Measurements from ENCODE around the gene ZNF655. TPM values are rescaled to one million over a fixed set of nuclear protein-coding genes. Genes with fewer than 3 reads are reported as not detected.
A peak's percentile ranks its signal among the peaks of the same experiment; 100 is the strongest.

Gene ZNF655
- total and polyA plus RNA-seq, 2 of the 4 experiments (the other 2 are of a cell fraction) = 49.6 to 54.7 TPM

GRCh38 chr7:99619571-99620130, 61.2 kb downstream of the ZNF655 start:
- POLR2A ChIA-PET (ENCODE audit: unreplicated experiment) = interaction anchor here (0.6 kb wide), 1 partner anchor 144 kb away, joined by 4 read pairs; no protein-coding TSS in a partner anchor

More at GRCh38 chr7:99619571-99620130, 61.2 kb downstream of the ZNF655 start:
- 92% methylated on average over 10 of the region's 18 CpGs; no CpG with 5 or more reads in 1 of the 2 experiments for WGBS, 2 experiments (ENCODE audit: extremely low coverage in 2 of 2, insufficient read length in 1 of 2)
- no peaks in the 10 kb centered on the region for H3K27me3 ChIP-seq (ENCODE audit: control insufficient read depth, insufficient read depth, low read length)
- H3K56ac ChIP-seq (ENCODE audit: extremely low read depth, insufficient read depth, low read length) = peak overlapping the region; percentile 10; the same call in 1 of the 2 replicates
- H3K4me1 ChIP-seq (ENCODE audit: control insufficient read depth, insufficient read depth, low read length) = no peaks in the 10 kb centered on the region
- H3K9ac ChIP-seq (ENCODE audit: low read depth, low read length) = no peak overlapping the region
- H3K4me3 ChIP-seq (ENCODE audit: insufficient read depth, low read depth, low read length) = no peak overlapping the region
- no peak overlapping the region for H2AK5ac ChIP-seq (ENCODE audit: low read depth, low read length)
- intact Hi-C loops (cut with micrococcal nuclease) (loop anchor here (5.0 kb wide), 2 partner anchors 57 to 373 kb away; no protein-coding TSS in a partner anchor), dilution Hi-C loops (cut with HindIII; ENCODE audit: low sequenced_read_pairs, unreplicated experiment) (no loop called here), in situ Hi-C loops (cut with MboI; ENCODE audit: low sequenced_read_pairs) (loop anchor here (5.0 kb wide), 1 partner anchor 57 kb away; no protein-coding TSS in a partner anchor)
- no peak overlapping the region for H2BK120ac ChIP-seq (ENCODE audit: low read depth, low read length)
- H4K5ac ChIP-seq (ENCODE audit: low read depth, low read length) = no peak overlapping the region
- H4K91ac ChIP-seq (ENCODE audit: insufficient read depth, low read depth, low read length) = no peak overlapping the region
- no TSS peak for BruUV-seq (replicated peaks)
- H3K79me1 ChIP-seq (ENCODE audit: low read depth in 1 of 2, low read length in 2 of 2) = peaks cover 21 to 44% of the 10 kb centered on the region in 2 experiments; a peak in 3 of 4 replicates
- no peak overlapping the region for H3K18ac ChIP-seq (ENCODE audit: low read depth, low read length)
- H2AK9ac ChIP-seq (replicated peaks; ENCODE audit: low read depth, low read length, poor library complexity) = no peak overlapping the region
- no peak overlapping the region for H2BK5ac ChIP-seq (ENCODE audit: low read depth, low read length, poor library complexity, severe bottlenecking)
- H2AFZ ChIP-seq (replicated peaks; ENCODE audit: low read length, poor library complexity) = no peak overlapping the region
- DNase-seq = no peak
- TF ChIP-seq MAZ (IDR thresholded peaks at IDR 0.05; ENCODE audit: borderline replicate concordance, low read depth, low read length) (no peak), RCOR1 (IDR thresholded peaks at IDR 0.05; ENCODE audit: insufficient replicate concordance, low read length) (no peak), RFX5 (IDR thresholded peaks at IDR 0.05; ENCODE audit: low read depth, low read length) (no peak), MAFK (IDR thresholded peaks at IDR 0.05; ENCODE audit: low read depth, low read length) (no peak), CEBPB (IDR thresholded peaks at IDR 0.05; ENCODE audit: low read depth, low read length) (no peak), BHLHE40 (IDR thresholded peaks at IDR 0.05; ENCODE audit: low read depth, low read length) (no peak), POLR2A (IDR thresholded peaks at IDR 0.05; ENCODE audit: low read depth, low read length) (no peak)
- no peaks in the 10 kb centered on the region for H4K20me1 ChIP-seq (ENCODE audit: insufficient read depth, low read length)
- H3K36me3 ChIP-seq (ENCODE audit: control insufficient read depth, insufficient read depth, low read length) = peaks cover 45% of the 10 kb centered on the region
- no peak overlapping the region for H2BK20ac ChIP-seq (ENCODE audit: low read depth, low read length)
- CTCF ChIA-PET = no interaction called here
- H3K4me2 ChIP-seq (ENCODE audit: low read depth, low read length) = no peak overlapping the region
- H2BK15ac ChIP-seq (ENCODE audit: low read depth, low read length) = no peak overlapping the region
- no peak overlapping the region for H3K23ac ChIP-seq (ENCODE audit: low read depth, low read length)
- no peak overlapping the region for H3K14ac ChIP-seq (replicated peaks; ENCODE audit: low read depth, low read length)
- H3K9me1 ChIP-seq (ENCODE audit: insufficient read depth, low read length) = peaks cover 3% of the 10 kb centered on the region
- no peaks in the 10 kb centered on the region for H3K9me3 ChIP-seq (ENCODE audit: control insufficient read depth, insufficient read depth, low read length)
- H3K27ac ChIP-seq (ENCODE audit: insufficient read depth, low read length) = no peak overlapping the region
- ATAC-seq (ENCODE audit: low read depth) = no peak
- H4K8ac ChIP-seq (ENCODE audit: low read depth in 2 of 2, low read length in 2 of 2) = no peak overlapping the region
- no peak overlapping the region; the same call in 1 of the 2 replicates for H3K4ac ChIP-seq (ENCODE audit: low read depth, low read length)

Measured in IMR-90 (cell line).